ENCODE results near the gene PIK3R2.
"Not testable (repeated sequence)": the region's sequence is repeated elsewhere in the genome, so short reads cannot be mapped to it uniquely, and the experiment has no call there.

PIK3R2 gene

DNA sequence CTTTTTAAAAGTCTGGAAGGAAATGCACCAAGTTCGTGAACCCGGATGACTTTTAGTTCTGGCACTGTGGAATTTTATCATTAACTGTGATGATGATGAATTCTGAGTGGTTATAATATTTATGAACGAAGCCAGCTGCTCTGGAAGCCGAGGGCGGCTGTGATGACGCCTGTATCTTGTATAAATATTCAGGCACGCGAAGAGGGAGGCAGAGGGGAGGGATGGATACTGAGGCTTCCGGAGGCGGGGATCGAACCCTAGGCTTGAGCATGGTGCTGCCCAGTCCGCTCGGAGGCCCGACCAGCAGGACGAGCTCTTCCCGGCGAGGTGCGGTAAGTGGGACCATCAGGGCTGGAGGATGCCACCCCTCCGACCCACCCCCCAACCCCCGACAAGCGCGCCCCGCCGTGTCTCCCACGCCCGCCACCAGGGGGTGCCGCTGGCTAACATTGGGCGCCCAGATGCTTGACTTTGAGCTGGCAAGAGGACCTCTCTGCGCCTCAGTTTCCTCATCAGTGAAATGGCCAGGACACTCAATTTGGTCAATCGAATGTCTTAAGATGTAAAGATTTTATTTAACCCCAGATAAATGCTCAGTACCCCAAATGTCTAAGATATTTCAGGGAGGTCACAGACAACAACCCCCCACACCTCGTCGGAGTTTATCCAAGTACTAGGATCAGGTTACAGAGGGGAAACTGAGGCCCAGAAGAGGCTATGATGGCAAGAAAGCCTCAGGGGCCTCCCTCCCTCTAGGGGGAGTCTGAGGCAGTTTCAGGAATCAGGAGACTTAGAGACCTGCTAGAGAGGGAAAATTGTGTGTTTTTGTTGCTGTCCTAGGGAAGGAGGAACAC, 55.4 kb downstream of the PIK3R2 start:
- Mint-ChIP-seq H3K4me1 (ENCODE audit: low read depth) (peaks cover 5% of the 10 kb centered on the region), H3K27me3 (peaks cover 5% of the 10 kb centered on the region), H3K9me3 (ENCODE audit: low read depth) (no peaks in the 10 kb centered on the region), H3K27ac (no peak overlapping the region), H3K36me3 (no peaks in the 10 kb centered on the region), H3K4me3 (no peak overlapping the region)

DNA sequence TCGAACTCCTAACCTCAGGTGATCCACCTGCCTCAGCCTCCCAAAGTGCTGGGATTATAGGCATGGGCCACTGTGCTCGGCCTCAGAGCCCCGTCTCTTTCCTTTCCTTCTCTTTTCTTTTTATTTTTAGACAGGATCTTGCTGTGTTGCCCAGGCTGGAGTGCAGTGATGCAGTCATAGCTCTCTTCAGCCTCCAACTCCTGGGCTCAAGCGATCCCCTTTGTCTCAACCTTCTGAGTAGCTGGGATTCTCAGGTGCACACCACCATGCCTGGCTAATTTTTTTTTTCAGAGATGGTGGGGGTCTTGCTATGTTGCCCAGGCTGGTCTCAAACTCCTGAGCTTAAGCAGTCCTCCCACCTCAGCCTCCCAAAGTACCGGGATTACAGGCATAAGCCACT, 56.9 kb downstream of the PIK3R2 start:
- H3K4me1 Mint-ChIP-seq (ENCODE audit: low read depth); H3K9me3 Mint-ChIP-seq (ENCODE audit: low read depth); H3K36me3 Mint-ChIP-seq; H3K27me3 Mint-ChIP-seq; H3K4me3 Mint-ChIP-seq; H3K27ac Mint-ChIP-seq: not testable (repeated sequence)

DNA sequence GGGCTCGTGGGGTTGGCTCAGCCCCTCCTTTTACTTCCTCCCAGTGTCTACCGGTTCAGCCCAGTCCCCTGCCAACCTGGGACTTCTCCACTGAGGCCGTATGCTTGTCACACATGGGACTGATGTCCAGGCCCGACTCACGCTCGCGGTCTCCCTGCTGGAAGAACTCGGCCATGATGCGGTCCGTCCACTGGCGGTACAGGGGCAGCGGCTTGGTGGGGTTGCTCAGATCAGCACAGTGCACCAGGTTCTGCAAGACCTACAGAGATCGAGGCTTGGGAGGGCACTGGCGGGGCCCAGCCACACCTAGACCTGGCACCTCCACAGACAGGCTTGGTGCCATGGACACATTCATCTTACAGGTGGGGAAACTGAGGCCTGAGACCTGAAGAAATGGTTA, 58.7 kb downstream of the PIK3R2 start:
- peaks cover 4% of the 10 kb centered on the region for H3K4me1 Mint-ChIP-seq (ENCODE audit: low read depth)
- H3K36me3 Mint-ChIP-seq, result no peaks in the 10 kb centered on the region
- H3K27ac Mint-ChIP-seq, result no peak overlapping the region
- peaks cover 5% of the 10 kb centered on the region for H3K27me3 Mint-ChIP-seq
- no peaks in the 10 kb centered on the region for H3K9me3 Mint-ChIP-seq (ENCODE audit: low read depth)
- no peak overlapping the region for H3K4me3 Mint-ChIP-seq

DNA sequence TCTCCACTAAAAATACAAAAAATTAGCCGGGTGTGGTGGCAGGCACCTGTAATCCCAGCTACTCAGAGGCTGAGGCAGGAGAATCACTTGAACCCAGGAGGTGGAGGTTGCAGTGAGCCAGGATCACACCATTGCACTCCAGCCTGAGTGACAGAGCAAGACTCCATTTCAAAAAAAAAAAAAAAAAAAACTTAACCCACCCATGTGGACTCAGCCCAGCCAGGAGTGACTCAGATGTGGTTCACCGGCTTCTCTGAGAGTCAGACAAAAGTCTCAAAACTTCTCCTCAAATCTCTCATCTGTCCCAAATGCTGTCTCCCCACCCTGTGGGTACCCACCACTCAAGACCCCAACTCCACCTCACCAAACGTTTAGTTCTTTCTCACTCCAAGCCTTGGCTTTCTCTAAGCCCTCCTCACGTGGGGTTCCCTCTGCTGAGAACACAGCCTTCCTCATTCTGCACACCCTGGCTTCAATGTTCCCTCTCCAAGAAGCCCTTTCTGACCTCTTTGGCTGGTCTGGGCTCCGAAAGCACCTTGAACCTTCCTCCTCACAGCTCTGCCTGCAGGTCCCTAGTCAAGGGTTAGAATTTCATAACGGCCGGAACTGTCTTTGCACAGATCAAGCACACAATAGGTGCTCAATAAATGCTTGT, 61.9 kb downstream of the PIK3R2 start:
- Mint-ChIP-seq H3K9me3 (ENCODE audit: low read depth) (no peaks in the 10 kb centered on the region), H3K27ac (no peak overlapping the region)

DNA sequence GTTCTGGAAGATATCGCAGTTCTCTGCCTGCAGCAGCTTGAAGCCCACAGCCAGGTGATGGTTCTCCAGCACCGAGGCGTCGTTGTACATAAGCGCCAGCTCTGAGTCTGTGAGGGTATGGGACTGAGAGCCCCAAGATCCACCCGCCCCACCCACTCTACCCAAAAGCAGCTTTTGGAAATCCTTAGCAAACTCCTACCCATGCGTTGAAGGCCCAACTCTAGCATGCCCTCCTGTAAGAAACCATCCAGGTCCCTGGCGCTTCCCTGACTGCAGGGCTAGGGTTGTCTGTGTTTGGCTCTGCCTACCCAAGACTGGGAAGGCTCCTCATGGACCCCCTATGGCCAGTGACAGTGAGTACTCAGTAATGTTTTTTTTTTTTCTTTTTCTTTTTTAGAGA, 63.8 kb downstream of the PIK3R2 start:
- Mint-ChIP-seq H3K9me3 (ENCODE audit: low read depth) (no peaks in the 10 kb centered on the region), H3K27me3 (peaks cover 9% of the 10 kb centered on the region), H3K27ac (no peak overlapping the region), H3K4me3 (no peak overlapping the region), H3K4me1 (ENCODE audit: low read depth) (peaks cover 9% of the 10 kb centered on the region), H3K36me3 (no peaks in the 10 kb centered on the region)

More for the DNA sequence above, 61.9 kb downstream of the PIK3R2 start:
- no peaks in the 10 kb centered on the region for H3K36me3 Mint-ChIP-seq
- no peak overlapping the region for H3K4me3 Mint-ChIP-seq
- peaks cover 4% of the 10 kb centered on the region for H3K27me3 Mint-ChIP-seq
- peaks cover 4% of the 10 kb centered on the region for H3K4me1 Mint-ChIP-seq (ENCODE audit: low read depth)

DNA sequence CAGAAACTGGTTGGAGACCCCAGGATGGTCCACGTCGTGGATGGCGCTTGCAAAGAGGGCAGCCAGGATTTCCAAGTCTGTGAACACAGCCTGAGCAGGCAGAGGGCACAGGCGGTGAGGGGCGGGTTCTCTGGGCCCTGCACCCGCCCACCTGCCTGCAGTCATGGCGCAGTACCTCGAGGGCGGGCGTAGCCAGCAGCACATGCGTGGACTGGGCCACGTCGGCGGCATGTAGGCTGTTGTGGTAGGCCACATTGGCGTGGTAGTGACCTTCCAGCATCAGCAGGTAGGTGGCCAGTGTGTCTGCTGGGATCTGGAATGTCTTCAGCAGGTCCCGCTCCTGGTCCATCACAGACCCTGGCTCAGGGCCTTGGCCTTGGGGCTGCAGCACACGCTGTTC, 65.2 kb downstream of the PIK3R2 start:
- peaks cover 11% of the 10 kb centered on the region for H3K27me3 Mint-ChIP-seq
- no peaks in the 10 kb centered on the region for H3K36me3 Mint-ChIP-seq

DNA sequence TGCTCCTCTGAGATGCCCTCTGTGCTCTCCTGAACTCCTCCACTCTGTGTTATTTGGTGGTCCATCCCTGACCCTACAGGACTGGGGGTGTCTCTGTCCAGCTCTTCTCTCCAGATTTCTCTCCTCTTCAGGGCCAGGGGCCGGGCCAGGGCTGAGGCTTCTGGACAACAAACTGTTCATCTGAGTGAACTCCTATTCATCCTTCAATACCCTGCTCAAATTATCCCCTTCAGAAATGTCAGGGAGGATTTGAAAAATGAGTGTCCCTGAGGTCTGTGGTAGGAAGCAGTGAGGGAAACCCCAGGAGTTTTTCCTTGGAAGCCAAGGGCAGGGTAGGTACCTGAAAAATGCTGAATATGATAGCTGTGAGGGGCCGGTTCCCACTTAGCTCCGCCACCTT, 65.6 kb downstream of the PIK3R2 start:
- H3K27me3 Mint-ChIP-seq, result peaks cover 11% of the 10 kb centered on the region
- no peaks in the 10 kb centered on the region for H3K9me3 Mint-ChIP-seq (ENCODE audit: low read depth)
- no peak overlapping the region for H3K4me3 Mint-ChIP-seq
- H3K27ac Mint-ChIP-seq, result no peak overlapping the region
- peaks cover 9% of the 10 kb centered on the region for H3K4me1 Mint-ChIP-seq (ENCODE audit: low read depth)
- H3K36me3 Mint-ChIP-seq, result no peaks in the 10 kb centered on the region

More for the DNA sequence above, 65.2 kb downstream of the PIK3R2 start:
- no peak overlapping the region for H3K4me3 Mint-ChIP-seq
- H3K27ac Mint-ChIP-seq, result no peak overlapping the region
- H3K4me1 Mint-ChIP-seq (ENCODE audit: low read depth), result peaks cover 9% of the 10 kb centered on the region
- H3K9me3 Mint-ChIP-seq (ENCODE audit: low read depth), result no peaks in the 10 kb centered on the region
